SJSA1 (cell line): ENCODE results near the gene TAB2. TPM values are rescaled to one million over a fixed set of nuclear protein-coding genes. Genes with fewer than 3 reads are reported as not detected.

Source experiments
- DNase-seq, 2 experiments: peaks; one replicate each; pipeline ENCODE4 v3.0.0-alpha.2; 2015 to 2020; ENCODE audit warnings: low spot score in 2 of 2, low read depth in 1 of 2
- H3K27ac ChIP-seq: fragments of 250-450 bp; sonication (Bioruptor Pico); 2 replicates; pipeline ENCODE4 v1.5.1; 2020; ENCODE audit warnings: mild to moderate bottlenecking, moderate library complexity
- H3K27me3 ChIP-seq: fragments of 250-450 bp; sonication (Bioruptor Pico); replicated peaks from 2 replicates; pipeline ENCODE4 v1.5.1; 2020; ENCODE audit warnings: mild to moderate bottlenecking, moderate library complexity
- H3K36me3 ChIP-seq: fragments of 250-450 bp; sonication (Bioruptor Pico); 2 replicates; pipeline ENCODE4 v1.5.1; 2020; ENCODE audit warnings: mild to moderate bottlenecking
- H3K4me1 ChIP-seq: fragments of 250-450 bp; sonication (Bioruptor Pico); replicated peaks from 2 replicates; pipeline ENCODE4 v1.6.1; 2021; ENCODE audit warnings: mild to moderate bottlenecking
- H3K4me3 ChIP-seq: fragments of 250-450 bp; sonication (Bioruptor Pico); 2 replicates; pipeline ENCODE4 v1.5.1; 2020; ENCODE audit warnings: mild to moderate bottlenecking
- H3K9me3 ChIP-seq: fragments of 250-450 bp; sonication (Bioruptor Pico); replicated peaks from 2 replicates; pipeline ENCODE4 v1.5.1; 2020; ENCODE audit warnings: mild to moderate bottlenecking
- total RNA-seq: library from RNA; depleted of rRNA; stranded (reverse); fragments of >200 nt; shearing (Covaris generic); gene quantifications from 2 replicates; pipeline ENCODE4 v1.2.3, GENCODE V29; 2014

TAB2 gene
- total RNA-seq, 1 experiment from 2014 or later: 48.5 TPM

DNA sequence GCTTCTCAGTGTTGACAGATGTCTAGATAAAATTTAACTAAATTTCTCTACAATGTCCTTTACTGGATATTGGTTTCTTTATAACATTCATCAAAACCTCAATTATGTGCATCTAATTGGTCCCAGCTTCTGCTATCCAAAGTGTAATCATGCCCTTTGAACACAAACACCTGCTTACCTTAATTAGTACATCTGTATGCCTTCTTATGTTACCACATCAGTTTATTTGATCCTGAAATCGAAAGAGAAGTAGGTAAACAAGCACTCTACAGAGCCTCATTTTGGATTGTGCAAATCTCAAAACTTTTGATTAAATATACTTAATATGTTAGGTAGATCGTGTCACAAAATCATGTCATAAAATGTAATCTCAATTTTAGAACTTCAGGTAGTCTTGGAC lies 36.5 kb downstream of the TAB2 start:
- DNase-seq: no peak
- Histone ChIP-seq H3K36me3 (0 out of 2 replicates have a peak, but pooled peaks cover 3% of the 10 kb centered on the region), H3K4me3 (no peak overlapping the region), H3K27me3 (no peaks in the 10 kb centered on the region), H3K27ac (no peak overlapping the region), H3K4me1 (no peaks in the 10 kb centered on the region), H3K9me3 (no peaks in the 10 kb centered on the region)

DNA sequence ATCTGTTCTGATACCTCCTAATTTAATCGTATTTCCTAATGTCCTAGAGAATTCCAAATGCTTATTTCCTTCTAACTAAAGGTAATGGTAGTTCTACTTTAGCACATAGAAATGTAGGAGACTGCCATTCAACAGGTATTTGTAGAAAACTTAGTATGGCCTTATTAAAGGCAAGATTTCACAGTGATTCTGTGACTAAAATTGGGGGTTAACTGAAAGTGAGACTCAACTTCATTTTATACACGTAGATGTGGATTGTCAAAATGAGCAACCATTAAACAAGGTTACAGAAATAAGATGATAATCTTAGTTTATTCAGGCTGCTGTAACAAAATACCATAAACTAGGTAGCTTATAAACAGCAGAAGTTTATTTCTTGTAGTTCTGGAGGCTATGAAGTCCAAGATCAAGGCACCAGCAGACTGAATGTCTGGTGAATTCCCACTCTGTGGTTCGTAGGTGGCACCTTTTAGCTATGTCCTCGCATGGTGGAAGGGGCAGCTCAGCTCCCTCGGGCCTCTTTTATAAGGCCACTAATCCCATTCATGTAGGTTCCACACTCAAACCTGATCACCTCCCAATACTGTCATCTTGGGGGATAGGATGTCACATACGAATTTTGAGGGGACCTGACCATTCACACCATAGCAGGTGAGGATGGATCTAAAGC lies 38.7 kb downstream of the TAB2 start:
- no peak for DNase-seq
- Histone ChIP-seq H3K4me3 (no peak overlapping the region), H3K27ac (no peak overlapping the region), H3K27me3 (no peaks in the 10 kb centered on the region), H3K36me3 (peaks cover 5% of the 10 kb centered on the region; the same call in 1 of the 2 replicates), H3K4me1 (no peaks in the 10 kb centered on the region), H3K9me3 (no peaks in the 10 kb centered on the region)

DNA sequence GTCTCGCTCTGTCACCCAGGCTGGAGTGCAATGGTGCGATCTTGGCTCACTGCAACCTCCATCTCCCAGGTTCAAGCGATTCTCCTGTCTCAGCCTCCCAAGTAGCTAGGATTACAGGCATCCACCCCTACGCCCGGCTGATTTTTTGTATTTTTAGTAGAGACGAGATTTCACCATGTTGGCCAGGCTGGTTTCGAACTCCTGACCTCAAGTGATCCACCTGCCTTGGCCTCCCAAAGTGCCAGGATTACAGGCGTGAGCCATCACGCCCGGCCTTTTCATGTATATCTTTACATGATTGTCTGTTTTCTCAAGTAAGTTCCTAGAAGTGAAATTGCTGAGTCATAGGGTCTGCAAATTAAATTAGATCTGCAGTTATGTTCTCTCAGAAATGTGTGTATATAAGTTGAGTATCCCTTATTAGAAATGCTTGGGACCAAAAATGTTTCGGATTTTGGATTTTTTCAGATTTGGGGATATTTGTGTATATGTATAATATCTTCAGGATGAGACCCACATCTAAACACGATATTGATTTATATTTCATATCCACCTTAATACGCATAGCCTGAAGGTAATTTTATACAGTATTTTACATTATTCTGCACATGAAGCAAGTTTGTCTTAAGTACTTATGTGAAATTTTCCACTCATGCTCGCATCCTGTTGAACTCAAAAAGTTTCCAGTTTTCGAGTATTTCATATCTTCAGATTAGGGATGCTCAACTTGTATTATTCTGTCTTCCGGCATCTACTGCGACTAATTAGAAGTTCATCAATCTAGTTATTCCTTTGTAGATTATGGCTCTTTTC lies 40.4 kb downstream of the TAB2 start:
- Histone ChIP-seq H3K4me3 (no peak overlapping the region), H3K4me1 (no peaks in the 10 kb centered on the region), H3K27me3 (no peaks in the 10 kb centered on the region), H3K9me3 (no peaks in the 10 kb centered on the region), H3K36me3 (peaks cover 9% of the 10 kb centered on the region; the same call in 1 of the 2 replicates), H3K27ac (no peak overlapping the region)
- no peak for DNase-seq

DNA sequence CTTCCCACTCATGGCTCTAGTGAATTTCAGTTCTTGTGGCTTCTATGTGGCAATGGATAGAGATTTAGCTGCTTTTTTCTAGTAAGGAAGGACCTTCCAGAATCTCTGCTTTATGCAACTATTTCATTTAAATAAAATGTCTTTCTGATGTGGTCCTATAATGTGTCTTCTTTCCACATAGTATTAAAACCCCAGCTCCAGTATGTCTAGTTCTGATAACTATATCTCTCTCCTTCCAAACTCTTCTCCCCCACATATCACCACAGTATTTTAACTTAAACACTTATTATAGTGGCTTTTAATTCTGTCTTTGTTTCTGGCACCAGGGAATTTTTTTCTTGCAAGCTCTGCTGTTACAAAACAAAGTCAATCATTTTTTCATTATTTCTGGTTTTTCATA lies 41.9 kb downstream of the TAB2 start:
- Histone ChIP-seq H3K9me3 (no peaks in the 10 kb centered on the region), H3K4me1 (peaks cover 6% of the 10 kb centered on the region), H3K27ac (no peak overlapping the region), H3K4me3 (no peak overlapping the region), H3K27me3 (no peaks in the 10 kb centered on the region), H3K36me3 (peaks cover 13% of the 10 kb centered on the region; the same call in 1 of the 2 replicates)
- DNase-seq: no peak

GRCh38 chr6:149360536-149360935 lies 43.0 kb downstream of the TAB2 start:
- Histone ChIP-seq H3K36me3 (peaks cover 13% of the 10 kb centered on the region; the same call in 1 of the 2 replicates), H3K4me3 (no peak overlapping the region)
- DNase-seq: no peak

DNA sequence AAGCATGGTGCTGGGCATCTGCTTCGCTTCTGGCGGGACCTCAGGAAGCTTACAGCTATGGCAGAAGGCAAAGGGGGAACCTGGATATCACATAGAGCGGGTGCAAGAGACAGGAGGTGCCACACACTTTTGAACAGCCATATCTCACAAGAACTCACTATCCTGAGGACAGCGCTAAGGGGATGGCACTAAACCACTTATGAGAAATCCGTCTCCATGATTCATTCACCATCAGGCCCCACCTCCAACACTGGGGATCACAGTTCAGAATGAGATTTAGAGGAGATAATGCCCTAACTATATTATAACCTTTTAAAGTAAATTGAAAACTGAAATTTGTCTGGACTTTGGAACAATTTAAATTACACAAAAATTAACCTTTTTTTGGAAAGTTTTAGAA lies 44.8 kb downstream of the TAB2 start:
- no peaks in the 10 kb centered on the region for H3K27me3 ChIP-seq
- no peak for DNase-seq
- peaks cover 13% of the 10 kb centered on the region for H3K4me1 ChIP-seq
- peaks cover 13% of the 10 kb centered on the region; the same call in 1 of the 2 replicates for H3K36me3 ChIP-seq
- H3K9me3 ChIP-seq: no peaks in the 10 kb centered on the region
- no peak overlapping the region for H3K27ac ChIP-seq
- no peak overlapping the region for H3K4me3 ChIP-seq

More at GRCh38 chr6:149360536-149360935, 43.0 kb downstream of the TAB2 start:
- H3K9me3 ChIP-seq: no peaks in the 10 kb centered on the region
- H3K27me3 ChIP-seq: no peaks in the 10 kb centered on the region
- no peak overlapping the region for H3K27ac ChIP-seq
- H3K4me1 ChIP-seq: peaks cover 9% of the 10 kb centered on the region

- peaks cover 13% of the 10 kb centered on the region; the same call in 1 of the 2 replicates for H3K36me3 ChIP-seq
- H3K4me1 ChIP-seq: peaks cover 13% of the 10 kb centered on the region
- no peak for DNase-seq
- H3K27ac ChIP-seq: no peak overlapping the region
- no peaks in the 10 kb centered on the region for H3K27me3 ChIP-seq
- H3K4me3 ChIP-seq: no peak overlapping the region
- no peaks in the 10 kb centered on the region for H3K9me3 ChIP-seq
Measured at GRCh38 chr6:149363154-149363553, 45.6 kb downstream of the TAB2 start.

DNA sequence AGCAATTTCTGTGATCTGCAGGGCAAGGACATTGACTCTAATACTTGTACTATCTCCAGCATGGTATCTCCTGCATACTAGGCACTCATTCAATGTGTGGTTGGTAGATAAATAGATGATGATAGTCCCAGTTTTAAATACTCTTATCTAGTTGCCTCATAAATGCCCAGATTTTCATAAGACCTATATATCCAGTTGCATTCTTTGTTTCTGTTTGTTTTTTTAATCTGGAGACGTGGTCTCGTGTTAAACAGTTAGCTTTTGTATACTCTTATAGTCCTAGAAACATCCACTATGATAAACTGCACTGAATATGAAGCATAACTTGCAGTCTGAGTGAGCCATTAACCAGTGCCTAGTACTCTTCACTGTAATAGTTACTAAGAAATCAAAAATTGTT lies 47.0 kb downstream of the TAB2 start:
- Histone ChIP-seq H3K27ac (no peak overlapping the region), H3K9me3 (no peaks in the 10 kb centered on the region), H3K4me3 (no peak overlapping the region), H3K4me1 (peaks cover 13% of the 10 kb centered on the region), H3K36me3 (peaks cover 13% of the 10 kb centered on the region; the same call in 1 of the 2 replicates), H3K27me3 (no peaks in the 10 kb centered on the region)
- no peak for DNase-seq

GRCh38 chr6:149365197-149365596 lies 47.7 kb downstream of the TAB2 start:
- H3K4me1 ChIP-seq: peaks cover 13% of the 10 kb centered on the region
- H3K36me3 ChIP-seq: peaks cover 18% of the 10 kb centered on the region
- no peak overlapping the region for H3K27ac ChIP-seq
- H3K9me3 ChIP-seq: no peaks in the 10 kb centered on the region
- no peak for DNase-seq
- no peaks in the 10 kb centered on the region for H3K27me3 ChIP-seq
- H3K4me3 ChIP-seq: no peak overlapping the region

DNA sequence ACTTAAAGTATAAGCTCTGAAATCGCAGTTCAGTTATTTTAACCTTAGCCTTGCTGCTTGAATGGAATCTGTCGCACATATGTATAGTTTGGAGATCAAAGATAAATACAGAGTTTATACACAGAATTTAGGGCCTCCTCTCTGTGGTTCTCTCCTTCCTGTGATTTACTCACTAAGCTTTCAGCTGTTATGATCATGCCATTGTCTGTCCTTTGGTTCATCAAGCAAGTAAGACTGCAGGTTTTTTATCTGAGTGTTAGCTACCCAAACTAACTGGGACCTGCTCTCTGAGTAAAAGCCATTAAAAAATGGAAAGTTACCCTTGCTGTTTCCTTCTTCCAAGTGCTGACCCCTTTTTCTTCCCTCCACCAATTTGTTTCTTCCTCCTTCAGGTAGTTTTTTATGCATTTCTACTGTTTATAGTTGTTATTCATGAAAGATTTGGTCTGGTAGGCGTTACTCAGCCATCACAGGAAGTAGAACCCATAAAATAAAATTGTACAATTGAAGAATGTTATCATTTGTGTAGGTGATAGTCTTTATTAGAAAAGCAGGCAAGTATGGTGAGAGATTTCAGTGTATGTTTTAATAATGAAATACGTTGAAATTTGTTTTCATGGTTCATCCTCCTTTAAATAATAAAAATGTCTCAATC lies 48.9 kb downstream of the TAB2 start:
- Histone ChIP-seq H3K4me1 (peaks cover 13% of the 10 kb centered on the region), H3K27ac (no peak overlapping the region), H3K9me3 (no peaks in the 10 kb centered on the region), H3K27me3 (no peaks in the 10 kb centered on the region), H3K36me3 (peaks cover 22% of the 10 kb centered on the region), H3K4me3 (no peak overlapping the region)
- DNase-seq: no peak

DNA sequence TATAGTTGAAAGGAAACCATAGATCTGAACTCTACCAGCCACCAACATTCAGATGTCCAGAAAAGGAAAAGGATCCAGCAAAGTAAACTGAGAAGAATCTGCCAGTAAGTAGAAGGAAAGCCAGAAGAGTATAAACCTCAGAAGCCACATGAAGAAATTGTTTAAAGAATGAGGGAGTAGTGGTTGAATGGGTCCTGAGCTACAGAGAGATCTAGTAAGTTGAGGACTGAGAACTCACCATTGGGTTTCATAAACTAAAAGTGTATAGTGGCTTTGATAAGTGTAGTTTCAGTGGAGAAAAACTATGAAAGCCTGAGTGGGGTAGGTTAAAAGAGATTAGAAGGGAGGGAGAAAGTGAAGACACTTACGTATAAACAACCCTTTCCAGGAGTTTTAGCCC lies 50.6 kb downstream of the TAB2 start:
- H3K27me3 ChIP-seq: no peaks in the 10 kb centered on the region
- no peak for DNase-seq

GRCh38 chr6:149371154-149371553 lies 53.6 kb downstream of the TAB2 start:
- 0 out of 2 replicates have a peak, but pooled peaks cover 2% of the 10 kb centered on the region for H3K4me1 ChIP-seq
- H3K9me3 ChIP-seq: no peaks in the 10 kb centered on the region
- H3K4me3 ChIP-seq: no peak overlapping the region
- no peak overlapping the region for H3K27ac ChIP-seq
- no peak for DNase-seq
- H3K27me3 ChIP-seq: no peaks in the 10 kb centered on the region
- H3K36me3 ChIP-seq: peaks cover 40% of the 10 kb centered on the region

More for the DNA sequence above, 50.6 kb downstream of the TAB2 start:
- Histone ChIP-seq H3K4me1 (peaks cover 13% of the 10 kb centered on the region), H3K4me3 (no peak overlapping the region), H3K9me3 (no peaks in the 10 kb centered on the region), H3K27ac (no peak overlapping the region), H3K36me3 (peaks cover 28% of the 10 kb centered on the region)

DNA sequence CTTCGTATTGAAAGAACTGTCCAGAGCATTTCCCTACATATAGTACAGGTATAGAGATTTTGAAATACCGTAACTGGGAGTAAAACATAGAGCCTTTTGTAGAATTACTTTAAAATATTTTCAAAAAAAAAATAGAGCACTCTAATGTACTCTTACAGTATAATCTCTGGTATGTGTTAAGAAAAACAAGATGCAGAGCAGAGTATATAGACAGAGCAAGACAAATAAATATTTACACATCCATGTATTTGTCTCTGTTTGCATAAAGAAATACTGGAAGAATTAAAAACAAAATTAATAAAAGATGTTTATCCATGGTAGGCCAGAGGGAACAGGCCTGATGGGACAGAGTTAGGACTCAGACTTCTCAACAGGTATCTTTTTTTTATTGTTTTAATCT lies 54.5 kb downstream of the TAB2 start:
- Histone ChIP-seq H3K9me3 (no peaks in the 10 kb centered on the region), H3K36me3 (peaks cover 42% of the 10 kb centered on the region), H3K27ac (no peak overlapping the region), H3K4me1 (no peaks in the 10 kb centered on the region), H3K27me3 (no peaks in the 10 kb centered on the region), H3K4me3 (no peak overlapping the region)
- no peak for DNase-seq

DNA sequence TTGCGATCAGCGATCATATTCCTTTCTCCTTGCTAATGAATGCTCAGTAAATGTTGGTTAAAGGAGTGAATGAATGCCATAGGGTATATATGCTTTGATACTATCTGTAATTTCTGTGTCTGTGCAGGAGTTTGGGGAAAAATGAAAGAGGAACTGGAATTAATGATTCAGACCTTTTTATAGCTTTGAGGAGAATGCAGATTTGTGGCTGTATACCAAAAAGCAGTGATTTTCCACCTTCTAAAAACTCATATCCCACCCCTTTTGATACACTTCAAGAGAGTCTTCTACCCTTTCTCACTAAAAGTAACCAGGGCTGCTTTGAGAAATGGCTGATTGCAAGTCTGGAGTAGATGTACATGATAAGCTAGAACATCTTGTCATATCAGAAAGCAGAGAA lies 56.0 kb downstream of the TAB2 start:
- H3K9me3 ChIP-seq: no peaks in the 10 kb centered on the region
- no peak overlapping the region for H3K4me3 ChIP-seq
- no peak overlapping the region for H3K27ac ChIP-seq
- H3K4me1 ChIP-seq: no peaks in the 10 kb centered on the region
- no peaks in the 10 kb centered on the region for H3K27me3 ChIP-seq
- no peak for DNase-seq
- peaks cover 52% of the 10 kb centered on the region for H3K36me3 ChIP-seq
